Activated CD8-positive, alpha-beta memory T cell treated with anti-CD3 and anti-CD28 coated beads for 24 hours (primary cell): ENCODE measurements around the gene CDADC1.

Source experiments
- DNase-seq: peaks from one replicate; pipeline ENCODE4 v3.0.0-alpha.2; 2020

CDADC1 gene

DNA sequence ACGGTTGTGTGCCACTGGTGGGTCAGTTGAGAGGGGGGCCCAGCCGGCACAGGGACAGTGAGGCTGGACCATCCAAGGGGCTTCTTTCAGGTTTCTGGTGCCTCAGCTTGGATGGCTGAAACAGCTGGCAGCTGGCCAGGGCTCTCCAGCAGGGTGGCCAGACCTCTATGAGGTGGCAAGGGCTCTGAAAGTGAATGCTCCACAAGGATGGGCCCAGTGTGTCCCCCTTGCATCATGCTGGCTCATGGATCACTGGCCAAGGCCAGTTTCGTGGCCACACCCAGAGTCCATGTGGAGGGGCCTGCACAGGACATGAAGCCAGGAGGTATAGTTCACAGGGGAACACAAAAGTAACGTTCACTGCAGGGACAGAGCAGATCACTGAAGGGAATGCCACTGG, 49.6 kb downstream of the CDADC1 start:
- DNase-seq: no peak

DNA sequence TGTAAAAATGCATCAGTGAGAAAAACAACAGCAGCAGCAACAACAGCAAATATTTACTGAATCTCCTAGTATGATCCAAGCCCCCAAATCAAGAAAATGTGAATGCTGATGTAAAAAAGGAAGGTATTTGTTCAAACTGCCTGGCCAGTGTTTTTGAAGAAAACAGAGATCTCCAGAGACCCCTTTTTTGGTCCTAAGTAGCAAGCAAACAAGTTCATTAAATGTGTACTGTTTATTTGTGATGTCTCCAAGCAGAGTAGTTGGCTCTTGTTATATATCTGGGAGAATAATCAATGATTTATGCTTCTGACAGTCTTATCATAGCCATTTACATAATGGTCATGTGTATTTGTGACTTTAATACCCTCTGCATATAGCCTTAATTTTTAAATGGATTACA, 50.7 kb downstream of the CDADC1 start:
- DNase-seq: no peak

DNA sequence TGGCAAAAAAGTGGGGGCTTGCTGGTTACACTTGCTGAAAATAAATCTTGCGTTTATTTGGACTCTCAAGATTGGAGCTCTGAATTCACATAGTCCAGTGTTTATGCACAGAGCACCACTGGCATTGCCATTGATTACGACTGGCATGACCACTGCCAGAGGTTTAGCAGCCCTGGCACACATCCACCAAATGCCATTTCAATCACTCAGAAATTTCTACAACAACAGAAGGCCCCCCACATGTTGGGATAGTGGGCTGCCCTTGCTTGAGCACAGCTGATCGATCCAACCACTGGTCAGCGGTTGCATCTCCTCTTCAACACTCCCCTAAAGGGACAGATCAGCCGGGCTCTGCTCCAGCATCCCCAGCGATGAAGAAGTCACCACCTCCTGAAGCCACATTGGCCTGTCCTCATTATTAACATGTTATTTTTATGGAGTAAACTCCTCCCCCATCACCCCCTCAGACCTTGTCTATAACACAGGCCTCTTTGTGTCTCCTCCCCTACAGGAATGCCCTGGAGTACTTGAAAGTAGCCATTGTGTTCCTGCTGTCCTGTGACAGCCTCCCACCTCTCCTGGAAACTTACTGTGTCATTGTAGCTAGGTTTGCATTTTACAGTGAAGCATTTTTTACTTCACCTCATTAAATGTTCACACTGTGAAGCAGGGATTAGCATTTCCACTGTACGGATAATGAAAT, 51.3 kb downstream of the CDADC1 start:
- DNase-seq: no peak

DNA sequence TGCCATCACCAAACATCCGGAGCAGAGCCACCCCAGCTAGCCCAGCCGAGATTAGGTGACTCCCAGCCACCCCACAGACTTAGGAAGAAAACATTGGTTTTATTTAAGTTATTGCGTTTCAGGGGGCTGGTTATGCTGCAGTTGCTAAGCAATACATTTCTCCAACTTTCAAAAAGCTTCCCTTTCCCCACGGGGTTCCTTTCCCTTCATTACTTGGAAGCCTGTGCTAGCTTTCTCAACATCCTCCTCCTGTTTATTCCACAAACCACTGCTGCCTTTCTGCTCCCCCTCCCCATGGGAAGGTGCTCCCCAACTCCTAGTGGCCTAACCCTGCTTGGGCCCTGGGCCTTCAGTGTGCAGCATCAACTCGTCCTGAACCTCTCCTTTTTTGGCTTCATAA, 52.6 kb downstream of the CDADC1 start:
- no peak for DNase-seq

DNA sequence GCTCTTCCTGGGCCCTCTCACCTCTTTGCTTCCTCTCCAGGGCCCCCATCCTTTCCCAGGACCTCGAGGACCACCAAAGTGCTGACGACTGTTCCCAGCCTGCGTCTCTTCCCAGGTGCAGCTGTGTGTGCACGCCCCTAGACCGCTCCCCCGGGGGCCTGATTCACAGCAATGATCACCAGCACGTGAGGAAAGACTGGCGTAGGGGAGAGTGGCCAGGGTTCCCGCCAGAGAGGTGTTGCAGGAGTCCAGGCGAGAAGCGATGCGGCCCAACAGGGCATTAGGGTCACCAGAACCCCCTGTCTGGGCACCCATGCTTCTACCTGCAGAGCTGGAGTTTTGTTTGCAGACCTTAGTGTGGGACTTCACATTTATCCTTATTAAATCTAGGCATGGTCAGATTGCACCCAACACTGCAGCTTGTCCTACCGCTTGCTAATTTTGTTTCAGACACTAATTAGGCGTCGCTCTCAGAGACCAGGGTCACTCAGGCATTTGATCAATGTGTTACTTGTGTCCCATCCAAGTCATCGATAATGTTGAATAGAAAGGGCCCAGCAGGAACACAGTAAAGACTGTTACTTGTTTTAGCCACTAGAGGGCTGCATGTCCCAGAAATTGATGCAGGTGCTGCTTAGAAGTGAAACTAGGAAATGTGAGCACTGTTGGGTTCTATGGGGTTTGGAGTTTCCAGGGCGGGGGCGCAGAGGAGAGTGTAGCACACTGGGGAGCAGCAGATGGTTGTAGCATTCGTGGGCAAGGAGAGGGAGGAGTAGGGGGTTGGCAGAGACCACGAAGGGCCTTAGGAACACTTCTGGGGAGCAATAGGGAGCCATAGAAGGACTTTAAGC, 53.2 kb downstream of the CDADC1 start:
- peak; percentile 79 for DNase-seq

DNA sequence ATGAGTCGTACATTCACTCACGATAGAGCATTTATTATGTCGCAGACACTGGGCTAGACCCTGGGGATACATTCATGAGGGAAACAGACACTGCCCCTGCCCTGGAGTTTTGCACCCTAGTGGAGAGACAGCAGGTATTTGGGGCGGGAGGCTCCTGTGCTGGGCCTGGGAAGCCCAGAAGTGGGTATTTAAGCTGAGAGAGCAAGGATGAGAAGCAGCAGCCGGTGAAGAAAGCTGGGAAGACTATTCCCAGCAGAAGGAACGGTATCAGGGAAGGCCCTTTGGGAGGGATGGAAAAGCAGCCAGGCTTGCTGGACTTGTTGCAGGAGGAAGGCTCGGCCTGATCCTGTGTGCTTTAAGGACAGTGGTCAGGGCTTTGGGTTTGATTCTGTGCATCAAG, 54.5 kb downstream of the CDADC1 start:
- DNase-seq: no peak

DNA sequence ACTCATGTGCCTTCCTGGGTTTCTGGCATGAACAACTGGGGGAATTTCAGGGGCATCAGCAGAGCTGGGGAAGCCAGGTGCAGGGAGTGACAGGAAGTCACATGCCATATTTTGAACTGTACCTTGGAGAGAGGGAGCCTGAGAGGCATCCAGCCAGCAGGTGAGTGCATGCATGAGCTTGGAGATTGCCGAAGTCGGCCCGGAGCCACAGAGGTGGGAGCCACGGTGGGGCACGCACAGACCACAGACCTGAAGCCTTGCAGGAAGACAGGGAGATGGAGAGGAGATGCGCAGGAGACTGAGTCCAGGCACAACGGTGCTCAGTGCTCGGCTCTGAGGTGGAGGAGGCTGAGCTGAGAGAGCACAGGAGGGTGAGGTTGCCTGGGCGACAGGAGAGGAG, 55.1 kb downstream of the CDADC1 start:
- DNase-seq: no peak

DNA sequence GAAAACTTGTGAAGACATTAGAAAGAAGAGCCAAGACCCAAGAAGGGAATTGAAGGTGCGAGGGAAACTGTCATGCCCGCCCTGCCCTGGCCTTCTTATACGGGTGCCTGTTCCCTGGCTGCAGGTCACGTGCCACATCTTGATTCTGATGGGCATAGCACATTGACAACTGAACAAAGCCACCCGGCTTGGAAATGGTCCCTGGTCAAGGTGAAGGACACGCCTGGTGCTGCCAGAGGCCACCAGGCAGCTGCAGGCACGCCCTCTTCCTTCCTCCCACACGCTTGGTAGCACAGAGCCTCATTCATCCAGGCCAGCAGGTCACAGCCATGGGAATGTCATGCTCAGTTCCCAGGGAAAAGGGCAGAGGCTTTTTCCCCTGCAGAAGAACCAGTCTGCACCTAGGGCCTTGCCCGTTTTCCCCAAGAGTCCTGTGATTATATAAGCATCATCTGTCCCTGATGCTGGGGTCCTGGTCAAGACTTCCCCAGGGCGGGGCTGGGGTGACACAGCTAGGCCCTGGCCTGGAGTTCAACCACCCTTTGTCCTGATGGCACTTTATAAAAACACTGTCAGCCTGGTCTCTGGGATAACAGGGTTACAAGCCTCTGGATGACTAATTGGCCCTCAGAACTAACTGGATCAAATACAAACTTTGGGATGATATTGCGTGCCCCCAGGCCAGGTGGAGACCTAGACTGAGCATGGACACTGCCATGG, 56.0 kb downstream of the CDADC1 start:
- DNase-seq: no peak

DNA sequence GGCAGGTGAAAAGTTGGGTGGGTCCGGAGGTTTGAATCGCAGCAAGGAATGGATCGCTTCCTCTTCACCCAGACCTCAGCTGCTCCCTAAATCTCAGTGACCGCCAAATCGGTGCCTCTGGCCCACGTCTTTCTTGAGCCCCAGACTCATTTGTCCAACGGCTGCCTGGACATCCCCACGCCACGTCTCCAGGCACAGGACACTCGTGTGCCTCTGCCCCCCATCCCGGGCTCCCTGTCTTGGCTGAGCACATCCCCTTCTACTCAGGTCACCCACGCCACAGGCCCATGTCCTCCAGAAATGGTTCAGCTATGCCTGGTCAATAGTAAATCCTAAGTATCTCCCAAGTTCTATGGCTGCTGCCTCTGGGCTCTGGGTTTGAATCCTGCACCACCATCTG, 56.6 kb downstream of the CDADC1 start:
- DNase-seq: no peak

DNA sequence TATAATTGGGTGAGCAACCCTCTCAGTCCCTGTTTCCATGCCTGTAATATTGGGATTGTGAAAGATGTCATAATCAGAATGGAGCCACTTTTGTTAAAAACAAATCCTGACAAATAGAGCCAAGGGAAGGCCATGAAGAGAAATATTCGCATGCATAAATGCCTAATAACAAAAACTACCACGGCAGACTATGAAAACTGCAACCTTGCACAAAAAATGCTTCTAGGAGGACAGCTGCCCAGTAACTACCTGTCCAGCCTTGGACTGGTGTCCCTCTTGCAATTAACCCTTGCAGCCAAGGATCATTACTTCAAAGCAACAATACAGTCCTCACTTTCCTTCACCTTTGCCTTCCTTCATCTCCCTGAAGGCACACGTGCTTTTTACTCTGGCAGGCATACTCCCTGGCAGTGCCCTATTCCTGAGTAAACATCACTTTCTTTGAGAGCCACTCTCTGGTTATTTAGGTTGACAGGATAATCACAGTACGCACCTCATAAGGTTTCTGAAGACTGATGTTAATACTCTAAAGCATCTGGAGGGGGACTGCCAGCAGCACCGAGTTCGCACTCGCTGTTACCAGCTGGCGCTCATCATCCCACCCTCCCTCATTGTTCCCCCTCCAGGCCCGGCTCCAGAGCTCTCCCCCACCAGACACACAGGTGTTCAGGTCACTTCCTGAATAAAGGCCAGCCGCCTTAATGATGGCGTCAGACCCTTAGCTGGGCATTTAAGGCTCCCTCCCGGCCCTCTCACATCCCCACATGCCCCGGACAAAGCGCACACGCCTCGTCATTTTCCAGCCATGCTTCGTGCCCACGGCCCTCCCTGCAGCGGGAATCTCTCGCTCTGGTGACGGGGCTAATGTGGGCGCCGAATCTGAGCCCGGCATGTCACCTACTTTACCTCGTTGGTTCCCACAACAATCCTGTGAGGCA, 57.3 kb downstream of the CDADC1 start:
- no peak for DNase-seq

DNA sequence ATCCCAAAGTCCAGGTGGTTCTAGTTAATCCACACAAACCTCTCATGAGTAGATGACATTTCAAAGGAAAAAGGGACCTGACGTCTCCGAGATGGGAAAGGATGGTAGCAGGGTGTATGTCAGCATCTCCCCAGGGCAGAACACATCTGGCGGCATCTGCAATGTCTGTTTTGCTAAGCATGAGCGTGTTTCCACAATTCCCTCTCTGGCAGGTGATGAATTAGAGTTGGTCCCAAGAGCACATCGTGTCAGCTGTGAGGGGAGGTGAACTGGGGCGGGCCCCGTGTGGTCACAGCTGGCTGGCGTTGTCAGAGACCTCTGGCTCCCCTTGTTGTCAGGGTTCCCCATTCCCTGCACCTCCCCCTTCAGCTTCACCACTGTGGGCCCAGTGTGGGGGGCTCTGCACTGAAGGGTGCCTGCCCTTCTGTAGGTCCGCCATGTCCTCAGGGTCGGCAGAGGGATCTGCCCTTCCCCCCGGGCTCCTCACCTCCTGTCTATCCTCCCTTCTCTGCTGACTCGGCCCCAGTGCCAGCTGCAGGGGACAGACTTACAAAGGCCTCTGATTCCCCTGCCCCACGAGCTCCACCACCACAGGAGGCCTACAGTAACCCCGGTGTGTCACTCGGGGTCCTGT, 58.2 kb downstream of the CDADC1 start:
- DNase-seq: no peak

DNA sequence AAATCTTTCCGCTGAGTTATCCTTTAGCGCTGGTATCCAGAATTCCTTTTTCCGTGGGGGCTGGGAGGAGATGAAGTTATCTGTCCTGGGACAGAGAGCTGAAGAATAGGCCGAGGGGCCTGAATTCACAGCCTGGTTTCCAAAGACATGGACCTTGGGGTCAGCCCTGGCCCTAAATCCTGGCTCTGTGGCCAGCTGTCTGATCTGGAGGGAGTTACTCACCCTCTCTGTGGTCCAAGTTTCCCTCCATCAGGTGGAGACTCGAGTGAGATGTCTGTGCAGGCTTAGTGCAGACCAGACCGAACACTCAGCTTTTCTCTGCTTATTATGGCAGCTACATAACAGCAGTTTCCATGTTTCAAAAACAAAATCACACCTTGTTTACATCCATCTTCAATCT, 59.6 kb downstream of the CDADC1 start:
- no peak for DNase-seq

DNA sequence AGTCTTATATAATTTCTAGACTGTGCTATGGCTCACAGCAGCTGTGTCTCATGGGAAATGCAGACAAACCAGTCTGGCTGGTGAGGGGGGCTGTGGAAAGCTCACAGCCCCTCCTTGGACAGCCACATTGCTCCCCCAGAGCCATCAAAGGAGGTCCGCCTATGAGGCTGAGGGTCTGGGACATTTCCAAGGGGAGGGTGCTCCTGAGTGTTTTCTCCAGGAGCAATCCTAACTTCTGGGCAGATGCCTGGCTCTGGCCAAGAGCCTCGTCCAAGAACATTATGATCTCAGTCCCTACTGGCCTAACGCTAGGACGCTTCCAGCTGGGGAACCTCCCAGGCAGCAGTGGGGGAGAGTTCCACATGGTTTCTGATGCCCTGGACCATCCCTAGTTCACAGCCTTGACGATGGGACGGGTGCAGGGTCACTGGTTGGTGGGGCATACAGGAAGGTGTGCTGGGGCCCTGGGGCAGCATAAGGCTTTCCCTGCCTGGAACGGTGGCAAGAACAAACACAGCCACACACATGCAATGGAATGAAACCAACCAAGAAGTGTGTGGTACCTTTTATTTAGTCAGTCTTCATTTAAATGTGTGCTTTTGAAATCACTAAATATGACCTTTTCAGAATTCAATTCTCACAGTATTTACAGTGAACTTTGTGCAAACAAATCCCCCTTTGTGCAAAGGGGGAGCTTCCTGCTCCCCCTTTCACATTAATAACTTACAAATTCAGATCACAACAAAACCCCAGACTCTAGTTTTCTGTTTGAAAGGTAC, 60.6 kb downstream of the CDADC1 start:
- DNase-seq: no peak

DNA sequence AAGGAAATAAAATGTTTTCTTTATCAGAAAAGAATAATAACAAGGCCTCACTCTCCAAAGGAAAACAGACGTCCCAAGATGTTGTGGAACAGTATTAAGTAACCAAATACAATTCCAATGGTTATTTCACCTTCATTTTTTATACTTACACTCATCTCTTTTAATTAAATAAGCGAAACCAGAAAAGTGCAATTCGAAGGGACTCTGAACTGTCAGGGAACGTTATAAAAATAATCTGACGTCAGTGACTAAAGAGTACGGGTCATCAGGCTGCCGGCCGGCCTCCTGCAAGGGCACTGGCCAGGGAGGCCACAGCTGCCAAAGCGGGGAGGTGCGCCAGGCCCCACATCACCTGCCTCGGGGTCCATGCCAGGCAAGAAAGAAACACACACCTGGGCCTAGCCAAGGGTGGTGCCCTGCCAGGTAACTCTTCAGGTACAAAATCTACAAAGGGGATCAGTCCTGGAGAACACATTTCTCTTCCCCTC, 61.2 kb downstream of the CDADC1 start:
- no peak for DNase-seq

DNA sequence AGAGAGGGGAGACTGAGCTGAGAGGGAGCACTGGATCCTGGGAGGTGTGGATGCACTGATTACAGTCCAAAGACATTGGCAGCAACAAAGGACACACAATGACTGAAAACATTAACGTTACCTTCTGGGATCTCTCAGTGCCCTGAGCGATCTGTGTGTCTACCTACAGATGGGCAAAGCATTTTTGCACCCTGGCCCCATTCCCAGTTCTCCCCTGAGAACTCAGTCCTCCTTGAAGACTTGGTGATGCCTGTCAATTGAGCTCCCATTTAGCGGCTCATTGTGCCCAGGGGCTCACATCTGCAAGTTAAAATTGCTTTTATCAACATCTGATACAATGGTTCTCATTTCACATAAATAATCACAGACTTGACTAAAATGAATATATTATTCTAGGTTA, 62.5 kb downstream of the CDADC1 start:
- DNase-seq: no peak

DNA sequence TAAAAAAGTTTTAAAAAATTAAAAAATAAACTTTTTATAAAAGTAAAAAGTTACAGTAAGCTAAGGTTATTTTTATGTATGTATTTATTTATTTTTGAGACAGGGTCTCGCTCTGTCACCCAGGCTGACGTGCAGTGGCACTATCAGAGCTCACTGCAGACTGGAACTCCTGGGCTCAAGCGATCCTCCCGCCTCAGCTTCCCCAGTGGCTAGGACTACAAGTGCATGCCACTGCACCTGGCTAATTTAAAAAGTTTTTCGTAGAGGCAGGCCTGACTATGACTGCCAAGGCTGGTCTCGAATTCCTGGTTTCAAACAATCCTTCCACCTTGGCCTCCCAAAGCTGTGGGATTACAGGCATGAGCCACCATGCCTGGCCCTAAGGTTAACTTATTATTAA, 64.1 kb downstream of the CDADC1 start:
- no peak for DNase-seq

DNA sequence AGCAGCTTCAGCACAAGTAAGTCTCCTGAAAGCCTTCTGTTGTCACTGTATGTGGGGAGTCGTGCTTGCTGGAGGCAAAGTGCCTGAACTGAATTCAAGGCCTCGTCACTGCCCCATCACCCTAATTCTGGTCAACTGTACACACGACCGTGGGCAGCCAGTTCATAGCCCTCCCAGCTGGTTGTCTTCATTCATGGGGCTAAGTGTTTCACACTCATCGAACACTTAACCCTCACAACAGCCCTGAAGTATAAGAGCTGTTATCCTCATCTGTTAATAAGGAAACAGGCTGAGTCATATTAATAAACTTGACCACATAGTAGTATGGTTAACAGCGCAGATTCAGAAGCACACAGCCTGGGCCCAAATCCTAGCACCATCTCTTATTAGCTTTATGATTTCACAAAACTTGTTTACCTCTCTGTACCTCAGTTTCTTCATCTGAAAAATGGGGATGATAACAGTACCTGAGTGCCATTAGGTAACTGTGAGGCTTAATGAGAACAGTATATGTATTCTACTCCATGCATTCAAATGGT, 66.7 kb downstream of the CDADC1 start:
- no peak for DNase-seq

DNA sequence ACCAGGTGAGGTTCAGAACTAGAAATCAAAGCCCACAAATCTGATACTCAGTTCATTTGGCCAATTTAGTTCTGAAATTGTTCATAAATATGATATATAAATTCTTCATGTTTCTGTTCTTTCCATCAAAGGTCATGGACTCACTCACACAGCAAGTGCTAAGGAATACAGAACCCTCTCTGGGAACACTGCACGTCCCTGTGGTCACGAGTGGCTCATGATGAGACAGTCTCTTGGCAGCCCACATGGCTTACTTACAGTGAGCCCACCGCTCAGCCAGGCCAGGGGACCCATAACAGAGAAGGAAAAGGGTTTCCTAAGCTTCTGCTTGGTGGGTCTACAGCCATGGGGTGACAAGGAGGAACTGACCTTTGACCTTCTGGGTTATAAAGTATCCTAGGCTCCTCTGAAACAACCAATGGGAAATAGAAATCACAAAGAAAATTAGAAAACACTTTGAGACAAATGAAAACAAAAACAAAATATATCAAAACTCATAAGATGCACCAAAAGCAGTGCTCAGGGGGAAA, 67.4 kb downstream of the CDADC1 start:
- DNase-seq: no peak

DNA sequence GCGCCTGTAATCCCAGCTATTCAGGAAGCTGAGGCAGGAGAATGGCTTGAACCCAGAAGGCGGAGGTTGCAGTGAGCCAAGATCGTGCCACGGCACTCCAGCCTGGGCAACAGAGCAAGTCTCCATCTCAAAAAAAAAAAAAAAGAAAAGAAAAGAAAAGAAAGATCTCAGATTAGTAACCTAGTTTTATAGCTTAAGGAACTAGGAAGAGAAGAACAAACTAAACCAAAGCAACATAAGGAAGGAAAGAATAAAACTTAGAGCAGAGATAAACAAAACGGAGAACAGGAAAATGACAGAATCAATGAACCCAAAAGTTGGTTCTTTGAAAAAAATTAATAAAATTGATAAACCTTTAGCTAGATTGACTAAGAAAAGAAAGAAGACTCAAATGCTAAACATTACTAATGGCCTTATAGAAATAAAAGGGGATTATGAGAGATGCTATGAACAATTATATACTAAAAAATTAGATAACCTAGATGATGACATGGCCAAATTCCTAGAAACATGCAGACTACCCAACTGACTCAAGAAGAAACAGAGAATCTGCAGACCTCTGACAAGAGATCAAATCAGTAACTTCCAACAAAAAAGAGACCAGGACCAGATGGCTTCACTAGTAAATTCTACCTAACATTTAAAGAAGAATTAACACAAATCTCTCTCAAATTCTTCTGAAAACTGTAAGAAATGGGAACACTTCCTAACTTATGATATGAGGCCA, 68.2 kb downstream of the CDADC1 start:
- no peak for DNase-seq

DNA sequence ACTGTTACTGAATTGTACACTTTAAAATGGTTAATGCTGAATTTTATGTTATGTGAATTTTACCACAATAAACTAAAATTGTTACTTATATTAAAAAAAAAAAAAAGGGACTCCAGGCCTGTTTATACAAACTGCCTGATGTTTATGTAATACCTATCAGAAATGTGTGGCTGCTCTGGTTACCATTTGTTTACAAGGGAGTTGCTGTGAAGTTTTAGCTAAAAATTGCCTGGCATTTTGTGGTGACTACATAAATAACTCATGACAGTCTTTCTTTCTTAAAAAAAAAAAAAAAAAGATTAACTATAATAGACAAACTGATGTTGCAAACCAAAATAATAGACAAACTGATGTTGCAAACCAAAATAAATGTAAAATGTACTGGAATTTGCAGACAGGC, 71.8 kb downstream of the CDADC1 start:
- no peak for DNase-seq
